Measurements from ENCODE around the gene MAPKAPK3. TPM values are rescaled to one million over a fixed set of nuclear protein-coding genes. Genes with fewer than 3 reads are reported as not detected.

MAPKAPK3 gene
- total RNA-seq, 1 donor from 2014 or later = 207 TPM

DNA sequence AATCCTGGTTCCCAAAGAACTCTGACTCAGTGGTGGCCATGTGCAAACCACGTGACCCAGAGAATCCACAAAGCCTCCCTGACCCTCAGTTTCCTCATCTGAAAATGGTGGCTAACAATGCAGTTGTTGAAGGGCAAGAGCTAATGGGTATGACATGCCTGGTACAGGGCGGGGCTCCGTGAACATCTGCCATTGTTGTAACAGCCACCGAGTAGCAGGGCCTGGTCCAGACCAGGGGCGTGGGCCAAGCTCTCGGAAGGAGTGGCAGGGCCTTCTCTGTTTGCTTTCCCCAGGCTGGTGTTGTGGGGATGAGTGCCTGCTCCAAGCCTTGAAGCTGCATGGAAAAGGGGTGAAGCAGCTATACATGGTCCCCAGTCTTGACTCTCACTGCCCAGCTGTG lies 13.4 kb downstream of the MAPKAPK3 start:
- H3K36me3 Mint-ChIP-seq (ENCODE audit: low read depth) = peaks cover 49% of the 10 kb centered on the region
- peak overlapping the region; percentile 86 for H3K27ac Mint-ChIP-seq
- H3K27me3 Mint-ChIP-seq = no peaks in the 10 kb centered on the region
- no peak for DNase-seq
- intact Hi-C loops (cut with micrococcal nuclease) = no loop called here
- H3K4me1 Mint-ChIP-seq = peaks cover 82% of the 10 kb centered on the region
- H3K4me3 Mint-ChIP-seq = no peak overlapping the region
- no peaks in the 10 kb centered on the region for H3K9me3 Mint-ChIP-seq

DNA sequence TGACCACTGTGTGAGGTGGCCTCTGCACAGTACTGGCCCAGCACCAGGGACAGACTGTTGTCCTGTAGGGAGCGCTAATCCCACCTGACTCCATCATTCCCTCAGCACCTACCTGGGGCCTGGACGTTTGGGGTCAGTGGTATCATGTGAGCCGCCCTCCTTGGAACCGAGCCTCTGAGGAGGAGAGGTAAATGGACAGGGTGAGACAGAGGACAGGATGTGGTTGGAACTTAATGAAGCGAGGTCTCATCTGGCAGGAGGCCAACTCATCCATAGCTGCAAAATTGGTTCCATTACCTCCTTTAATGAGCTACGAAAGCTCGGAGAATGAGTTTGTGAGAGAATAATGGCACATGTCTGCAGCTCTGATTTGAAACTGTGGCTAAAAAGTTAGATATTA lies 13.9 kb downstream of the MAPKAPK3 start:
- H3K4me3 Mint-ChIP-seq = no peak overlapping the region
- peaks cover 48% of the 10 kb centered on the region for H3K36me3 Mint-ChIP-seq (ENCODE audit: low read depth)
- peak overlapping the region; percentile 86 for H3K27ac Mint-ChIP-seq
- H3K9me3 Mint-ChIP-seq = no peaks in the 10 kb centered on the region
- intact Hi-C loops (cut with micrococcal nuclease) = no loop called here
- H3K27me3 Mint-ChIP-seq = no peaks in the 10 kb centered on the region
- DNase-seq = no peak
- H3K4me1 Mint-ChIP-seq = peaks cover 81% of the 10 kb centered on the region

DNA sequence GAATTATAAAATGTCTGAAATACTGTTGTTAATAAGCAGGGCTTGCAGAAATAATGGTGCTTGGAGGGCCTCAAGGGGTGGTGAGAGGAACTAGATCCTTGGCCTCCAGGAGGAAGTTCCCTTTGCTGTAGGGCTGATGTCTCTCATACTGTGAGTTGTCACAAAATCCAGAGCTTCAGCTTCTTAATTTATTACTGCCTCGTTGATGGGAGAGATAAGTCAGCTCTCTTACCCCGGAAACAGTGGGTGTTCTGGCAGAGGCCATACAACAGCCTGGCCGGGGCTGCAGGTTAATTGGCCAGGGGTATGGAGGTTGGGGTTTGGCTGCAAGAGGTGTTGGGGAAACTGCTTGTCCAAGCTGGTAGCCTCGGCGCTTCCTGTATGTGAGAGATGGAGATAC lies 15.5 kb downstream of the MAPKAPK3 start:
- peak; percentile 67 for DNase-seq
- Mint-ChIP-seq H3K4me3 (peak overlapping the region; percentile 75), H3K27me3 (no peaks in the 10 kb centered on the region), H3K4me1 (peaks cover 82% of the 10 kb centered on the region), H3K36me3 (ENCODE audit: low read depth) (peaks cover 45% of the 10 kb centered on the region), H3K9me3 (no peaks in the 10 kb centered on the region), H3K27ac (peak overlapping the region; percentile 86)
- intact Hi-C loops (cut with micrococcal nuclease) = loop anchor here (1.0 to 2.0 kb wide), 2 partner anchors 8 to 16 kb away; partner anchors contain the start of gene MAPKAPK3

- Mint-ChIP-seq H3K27me3 (no peaks in the 10 kb centered on the region), H3K36me3 (ENCODE audit: low read depth) (peaks cover 43% of the 10 kb centered on the region), H3K9me3 (no peaks in the 10 kb centered on the region), H3K27ac (peak overlapping the region; percentile 86), H3K4me1 (peaks cover 81% of the 10 kb centered on the region), H3K4me3 (peak overlapping the region; percentile 31)
- intact Hi-C loops (cut with micrococcal nuclease) = loop anchor here (2.0 kb wide), 1 partner anchor 17 kb away; the partner anchor contains the start of gene MAPKAPK3
- DNase-seq = no peak
Measured at GRCh38 chr3:50633230-50633790, 16.4 kb downstream of the MAPKAPK3 start.

- H3K4me3 Mint-ChIP-seq = no peak overlapping the region
- intact Hi-C loops (cut with micrococcal nuclease) = no loop called here
- H3K27ac Mint-ChIP-seq = peak overlapping the region; percentile 64
- peaks cover 44% of the 10 kb centered on the region for H3K36me3 Mint-ChIP-seq (ENCODE audit: low read depth)
- peaks cover 72% of the 10 kb centered on the region for H3K4me1 Mint-ChIP-seq
- no peaks in the 10 kb centered on the region for H3K27me3 Mint-ChIP-seq
- DNase-seq = no peak
- H3K9me3 Mint-ChIP-seq = no peaks in the 10 kb centered on the region
Measured at GRCh38 chr3:50635066-50635465, 18.1 kb downstream of the MAPKAPK3 start.

GRCh38 chr3:50637011-50637410 lies 20.1 kb downstream of the MAPKAPK3 start:
- H3K36me3 Mint-ChIP-seq (ENCODE audit: low read depth) = peaks cover 54% of the 10 kb centered on the region
- intact Hi-C loops (cut with micrococcal nuclease) = no loop called here
- peak overlapping the region; percentile 55 for H3K27ac Mint-ChIP-seq
- H3K27me3 Mint-ChIP-seq = no peaks in the 10 kb centered on the region
- no peak for DNase-seq
- no peaks in the 10 kb centered on the region for H3K9me3 Mint-ChIP-seq
- H3K4me1 Mint-ChIP-seq = peaks cover 56% of the 10 kb centered on the region
- H3K4me3 Mint-ChIP-seq = no peak overlapping the region

GRCh38 chr3:50637945-50638344 lies 21.0 kb downstream of the MAPKAPK3 start:
- DNase-seq = no peak
- H3K27me3 Mint-ChIP-seq = no peaks in the 10 kb centered on the region
- no peaks in the 10 kb centered on the region for H3K9me3 Mint-ChIP-seq
- H3K4me3 Mint-ChIP-seq = peak overlapping the region; percentile 17
- intact Hi-C loops (cut with micrococcal nuclease) = no loop called here
- H3K36me3 Mint-ChIP-seq (ENCODE audit: low read depth) = peaks cover 48% of the 10 kb centered on the region
- peak overlapping the region; percentile 79 for H3K27ac Mint-ChIP-seq
- peaks cover 50% of the 10 kb centered on the region for H3K4me1 Mint-ChIP-seq

DNA sequence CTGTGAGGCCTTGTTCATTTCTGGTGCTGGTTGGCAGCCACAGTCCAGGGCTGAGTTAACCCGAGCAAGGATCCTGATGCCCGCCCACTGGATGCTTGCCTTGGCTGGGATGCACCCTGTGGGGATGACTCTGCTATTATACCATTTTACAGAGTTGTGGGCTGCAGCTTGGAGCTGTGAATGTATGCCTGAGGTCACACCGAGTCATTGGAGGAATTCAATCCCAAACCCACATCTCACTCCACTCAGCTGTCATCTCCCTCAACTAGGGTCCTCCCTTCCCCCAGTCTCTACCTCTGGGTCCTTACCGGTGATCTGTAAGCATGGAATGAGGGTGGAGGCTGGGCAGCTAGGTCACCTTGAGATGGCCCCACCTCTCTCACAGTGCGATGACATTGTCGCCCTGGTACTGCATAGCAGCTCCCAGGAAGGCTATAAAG lies 22.1 kb downstream of the MAPKAPK3 start:
- Mint-ChIP-seq H3K4me3 (no peak overlapping the region), H3K27ac (no peak overlapping the region), H3K4me1 (peaks cover 39% of the 10 kb centered on the region), H3K9me3 (no peaks in the 10 kb centered on the region), H3K36me3 (ENCODE audit: low read depth) (peaks cover 53% of the 10 kb centered on the region), H3K27me3 (no peaks in the 10 kb centered on the region)
- no peak for DNase-seq
- intact Hi-C loops (cut with micrococcal nuclease) = no loop called here

DNA sequence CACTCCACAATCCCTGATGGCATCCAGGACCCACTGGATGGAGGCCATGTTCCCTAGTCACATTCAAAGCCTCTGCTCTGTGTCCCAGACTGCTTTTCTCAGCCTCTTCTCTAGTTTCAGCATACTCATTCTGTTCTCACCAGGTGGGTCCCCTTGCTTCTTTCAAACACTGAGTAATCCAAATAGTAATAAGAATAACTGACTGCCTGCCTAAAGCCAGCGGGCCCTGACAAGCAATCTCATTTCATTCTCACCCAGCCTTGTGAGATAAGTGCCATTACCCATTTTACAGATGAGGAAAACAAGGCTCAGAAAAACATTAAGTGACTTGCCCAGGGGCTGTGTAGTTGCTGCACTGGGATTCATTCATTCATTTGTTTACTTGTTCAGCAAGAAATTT lies 25.4 kb downstream of the MAPKAPK3 start:
- no peak for DNase-seq
- no peak overlapping the region for H3K27ac Mint-ChIP-seq
- no peaks in the 10 kb centered on the region for H3K27me3 Mint-ChIP-seq
- H3K9me3 Mint-ChIP-seq = no peaks in the 10 kb centered on the region
- H3K36me3 Mint-ChIP-seq (ENCODE audit: low read depth) = peaks cover 65% of the 10 kb centered on the region
- no peak overlapping the region for H3K4me3 Mint-ChIP-seq
- peaks cover 19% of the 10 kb centered on the region for H3K4me1 Mint-ChIP-seq
- intact Hi-C loops (cut with micrococcal nuclease) = no loop called here

GRCh38 chr3:50644561-50644960 lies 27.6 kb downstream of the MAPKAPK3 start:
- no peaks in the 10 kb centered on the region for H3K27me3 Mint-ChIP-seq
- peaks cover 73% of the 10 kb centered on the region for H3K36me3 Mint-ChIP-seq (ENCODE audit: low read depth)
- H3K4me3 Mint-ChIP-seq = no peak overlapping the region

GRCh38 chr3:50645378-50645777 lies 28.4 kb downstream of the MAPKAPK3 start:
- Mint-ChIP-seq H3K4me1 (peaks cover 6% of the 10 kb centered on the region), H3K27me3 (no peaks in the 10 kb centered on the region), H3K9me3 (no peaks in the 10 kb centered on the region), H3K36me3 (ENCODE audit: low read depth) (peaks cover 70% of the 10 kb centered on the region), H3K4me3 (no peak overlapping the region), H3K27ac (no peak overlapping the region)
- no peak for DNase-seq
- intact Hi-C loops (cut with micrococcal nuclease) = no loop called here

More at GRCh38 chr3:50644561-50644960, 27.6 kb downstream of the MAPKAPK3 start:
- no peak for DNase-seq
- Mint-ChIP-seq H3K27ac (no peak overlapping the region), H3K4me1 (peaks cover 7% of the 10 kb centered on the region), H3K9me3 (no peaks in the 10 kb centered on the region)
- intact Hi-C loops (cut with micrococcal nuclease) = no loop called here

GRCh38 chr3:50648313-50648712 lies 31.4 kb downstream of the MAPKAPK3 start:
- DNase-seq = no peak
- H3K27me3 Mint-ChIP-seq = no peaks in the 10 kb centered on the region
- no peak overlapping the region for H3K4me3 Mint-ChIP-seq
- H3K27ac Mint-ChIP-seq = no peak overlapping the region
- peaks cover 5% of the 10 kb centered on the region for H3K4me1 Mint-ChIP-seq
- H3K9me3 Mint-ChIP-seq = no peaks in the 10 kb centered on the region
- peaks cover 51% of the 10 kb centered on the region for H3K36me3 Mint-ChIP-seq (ENCODE audit: low read depth)
- intact Hi-C loops (cut with micrococcal nuclease) = no loop called here

DNA sequence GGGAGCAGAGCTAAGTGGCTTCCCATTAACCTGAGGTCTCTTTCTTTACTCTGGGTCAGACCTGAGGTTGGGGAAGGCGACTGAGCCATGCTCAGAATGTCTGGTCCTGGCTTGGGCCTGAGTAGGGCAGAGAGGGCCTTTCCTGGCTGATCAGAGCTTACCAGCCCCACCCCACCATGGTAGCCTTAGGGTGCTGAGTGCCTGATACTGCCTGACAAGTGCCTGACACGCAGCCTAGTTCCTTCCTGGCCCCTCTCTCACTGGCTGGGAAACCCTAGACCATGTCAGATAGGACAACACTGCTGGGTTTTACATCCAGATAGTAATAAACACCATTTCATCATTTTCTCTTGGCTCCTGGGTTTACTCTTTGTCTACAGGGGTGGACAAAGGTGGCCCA lies 32.0 kb downstream of the MAPKAPK3 start:
- no peak overlapping the region for H3K4me3 Mint-ChIP-seq
- intact Hi-C loops (cut with micrococcal nuclease) = no loop called here
- peaks cover 8% of the 10 kb centered on the region for H3K4me1 Mint-ChIP-seq
- H3K9me3 Mint-ChIP-seq = no peaks in the 10 kb centered on the region
- no peaks in the 10 kb centered on the region for H3K27me3 Mint-ChIP-seq
- H3K27ac Mint-ChIP-seq = no peak overlapping the region
- H3K36me3 Mint-ChIP-seq (ENCODE audit: low read depth) = peaks cover 45% of the 10 kb centered on the region
- DNase-seq = no peak

DNA sequence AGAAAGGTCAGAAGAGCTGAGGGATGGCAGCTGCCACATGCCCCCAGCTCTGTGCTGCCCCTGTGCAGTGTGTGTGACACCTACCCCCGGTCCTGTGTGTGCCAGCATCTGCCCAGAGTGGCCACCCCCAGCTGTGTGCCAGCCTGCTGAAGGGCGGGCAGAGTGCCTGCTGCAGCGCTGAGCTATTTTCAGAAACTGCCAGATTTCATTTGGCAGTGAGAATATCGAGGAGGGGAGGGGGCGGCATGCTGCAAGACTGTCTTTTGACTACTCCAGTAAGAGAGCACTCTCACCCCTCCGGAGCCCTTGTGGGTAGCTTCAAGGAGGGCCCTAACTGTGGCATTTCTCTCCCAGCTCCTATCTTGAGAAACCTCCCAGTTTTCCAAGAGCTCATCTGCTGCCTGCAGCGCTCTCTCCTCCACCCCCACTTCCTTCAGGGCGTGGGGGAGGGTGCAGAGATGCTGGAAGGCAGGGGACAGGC lies 32.5 kb downstream of the MAPKAPK3 start:
- Mint-ChIP-seq H3K36me3 (ENCODE audit: low read depth) (peaks cover 39% of the 10 kb centered on the region), H3K4me3 (no peak overlapping the region), H3K4me1 (peaks cover 11% of the 10 kb centered on the region), H3K27ac (no peak overlapping the region), H3K27me3 (no peaks in the 10 kb centered on the region), H3K9me3 (no peaks in the 10 kb centered on the region)
- DNase-seq = no peak
- intact Hi-C loops (cut with micrococcal nuclease) = no loop called here

DNA sequence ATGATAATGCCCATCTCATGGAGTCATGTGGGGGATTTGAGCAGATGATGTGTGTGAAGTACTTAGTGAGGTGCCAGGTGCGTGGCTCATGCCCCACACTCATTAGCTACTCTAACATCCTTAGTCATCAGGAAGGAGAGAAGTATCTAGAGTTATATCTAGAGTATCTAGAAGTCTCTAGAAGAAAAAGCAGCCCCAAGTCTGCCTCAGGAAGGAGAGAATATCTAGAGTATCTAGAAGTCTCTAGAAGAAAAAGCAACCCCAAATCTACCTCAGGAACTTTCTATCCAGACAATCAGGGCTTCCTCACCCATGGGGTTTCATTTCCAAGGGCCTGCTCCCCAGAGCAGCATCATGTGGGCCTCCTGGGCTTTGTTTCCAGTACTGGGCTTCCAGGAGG lies 33.1 kb downstream of the MAPKAPK3 start:
- no peaks in the 10 kb centered on the region for H3K9me3 Mint-ChIP-seq
- DNase-seq = no peak
- H3K36me3 Mint-ChIP-seq (ENCODE audit: low read depth) = peaks cover 34% of the 10 kb centered on the region
- intact Hi-C loops (cut with micrococcal nuclease) = no loop called here
- peak overlapping the region; percentile 32 for H3K27ac Mint-ChIP-seq
- H3K4me1 Mint-ChIP-seq = peaks cover 17% of the 10 kb centered on the region
- no peak overlapping the region for H3K4me3 Mint-ChIP-seq
- no peaks in the 10 kb centered on the region for H3K27me3 Mint-ChIP-seq
